ENCODE data around the gene CNTNAP2.
"Not testable (repeated sequence)": the region's sequence is repeated elsewhere in the genome, so short reads cannot be mapped to it uniquely, and the experiment has no call there.

Gene CNTNAP2

GRCh38 chr7:148330124-148330818, 2213.7 kb downstream of the CNTNAP2 start:
- in situ Hi-C loops (cut with HindIII; ENCODE audit: low sequenced_read_pairs): no loop called here
- no peak for DNase-seq (ENCODE audit: low read depth, low spot score)

GRCh38 chr7:148330822-148331221, 2214.2 kb downstream of the CNTNAP2 start:
- DNase-seq (ENCODE audit: low read depth, low spot score): no peak
- in situ Hi-C loops (cut with HindIII; ENCODE audit: low sequenced_read_pairs): no loop called here
- H3K4me3 ChIP-seq (ENCODE audit: low read depth, low read length): no peak overlapping the region
- TF ChIP-seq CTCF (IDR thresholded peaks at IDR 0.05; ENCODE audit: low read depth, low read length): no peak

More at GRCh38 chr7:148330124-148330818, 2213.7 kb downstream of the CNTNAP2 start:
- H3K4me3 ChIP-seq (ENCODE audit: low read depth, low read length): no peak overlapping the region
- no peak for TF ChIP-seq CTCF (IDR thresholded peaks at IDR 0.05; ENCODE audit: low read depth, low read length)

GRCh38 chr7:148331456-148331855, 2214.9 kb downstream of the CNTNAP2 start:
- DNase-seq (ENCODE audit: low read depth, low spot score); H3K4me3 ChIP-seq (ENCODE audit: low read depth, low read length); in situ Hi-C loops (cut with HindIII; ENCODE audit: low sequenced_read_pairs): not testable (repeated sequence)

- DNase-seq (ENCODE audit: low read depth, low spot score): peak; percentile 51
- no peak for TF ChIP-seq CTCF (IDR thresholded peaks at IDR 0.05; ENCODE audit: low read depth, low read length)
- no peak overlapping the region for H3K4me3 ChIP-seq (ENCODE audit: low read depth, low read length)
- in situ Hi-C loops (cut with HindIII; ENCODE audit: low sequenced_read_pairs): no loop called here
These were observed 2215.9 kb downstream of the CNTNAP2 start for GRCh38 chr7:148332191-148333186.

- in situ Hi-C loops (cut with HindIII; ENCODE audit: low sequenced_read_pairs): no loop called here
These were observed 2217.9 kb downstream of the CNTNAP2 start for GRCh38 chr7:148334441-148334956.

GRCh38 chr7:148334959-148335577, 2218.5 kb downstream of the CNTNAP2 start:
- DNase-seq (ENCODE audit: low read depth, low spot score): peak; percentile 93
- in situ Hi-C loops (cut with HindIII; ENCODE audit: low sequenced_read_pairs): no loop called here
- TF ChIP-seq CTCF (IDR thresholded peaks at IDR 0.05; ENCODE audit: low read depth, low read length): no peak
- H3K4me3 ChIP-seq (ENCODE audit: low read depth, low read length): no peak overlapping the region

More at GRCh38 chr7:148334441-148334956, 2217.9 kb downstream of the CNTNAP2 start:
- no peak for DNase-seq (ENCODE audit: low read depth, low spot score)
- TF ChIP-seq CTCF (IDR thresholded peaks at IDR 0.05; ENCODE audit: low read depth, low read length): no peak
- H3K4me3 ChIP-seq (ENCODE audit: low read depth, low read length): no peak overlapping the region

Measured in astrocyte of the spinal cord (primary cell).